GM19025 (cell line): ENCODE results near the gene RNF34.

ENCODE experiments used
- ATAC-seq: cut with Tn5 transposase; IDR thresholded peaks from one replicate; pipeline ENCODE4 v1.9.1; 2021; ENCODE audit warnings: mild to moderate bottlenecking, low read depth, moderate library complexity; ENCODE audit not compliant: unreplicated experiment

The RNF34 gene

GRCh38 chr12:121388421-121388981, 11.4 kb upstream of the RNF34 start:
- ATAC-seq: no peak

- ATAC-seq: no peak
Observed at GRCh38 chr12:121390856-121391255, 9.1 kb upstream of the RNF34 start.

- no peak for ATAC-seq
Observed at GRCh38 chr12:121391619-121392324, 8.1 kb upstream of the RNF34 start.

- ATAC-seq: no peak
Observed at GRCh38 chr12:121392325-121392716, 7.6 kb upstream of the RNF34 start.

- no peak for ATAC-seq
Observed at GRCh38 chr12:121397521-121397920, 2.4 kb upstream of the RNF34 start.

GRCh38 chr12:121398355-121398754, 1.6 kb upstream of the RNF34 start:
- ATAC-seq: no peak

- peak; percentile 34 for ATAC-seq
Observed at GRCh38 chr12:121400332-121401139, 618 bp downstream of the RNF34 start.

- no peak for ATAC-seq
Observed at GRCh38 chr12:121403721-121404120, 3.8 kb downstream of the RNF34 start.

- no peak for ATAC-seq
Observed at GRCh38 chr12:121404734-121405133, 4.8 kb downstream of the RNF34 start.

GRCh38 chr12:121405211-121405610, 5.3 kb downstream of the RNF34 start:
- no peak for ATAC-seq

GRCh38 chr12:121413917-121414316, 14.0 kb downstream of the RNF34 start:
- ATAC-seq: no peak

GRCh38 chr12:121417847-121418246, 17.9 kb downstream of the RNF34 start:
- no peak for ATAC-seq

GRCh38 chr12:121420109-121420508, 20.2 kb downstream of the RNF34 start:
- no peak for ATAC-seq

GRCh38 chr12:121423253-121423652, 23.3 kb downstream of the RNF34 start:
- no peak for ATAC-seq

- no peak for ATAC-seq
Observed at GRCh38 chr12:121423682-121424623, 24.0 kb downstream of the RNF34 start.

GRCh38 chr12:121424624-121424975, 24.7 kb downstream of the RNF34 start:
- no peak for ATAC-seq

- no peak for ATAC-seq
Observed at GRCh38 chr12:121427556-121428050, 27.7 kb downstream of the RNF34 start.

GRCh38 chr12:121428883-121429282, 29.0 kb downstream of the RNF34 start:
- no peak for ATAC-seq

- no peak for ATAC-seq
Observed at GRCh38 chr12:121430833-121431415, 31.0 kb downstream of the RNF34 start.
